GM12878 (cell line): ENCODE data around the gene SRXN1.

Source experiments
- MYC ChIP-seq: IDR thresholded peaks from 2 replicates; pipeline ENCODE4 v1.6.1; 2011; ENCODE audit warnings: mild to moderate bottlenecking, low read length, moderate library complexity, inconsistent platforms; ENCODE audit not compliant: insufficient read depth, insufficient replicate concordance, insufficient read length, severe bottlenecking
- TF ChIP-seq, protein P1 (sequence below), 3 experiments: IDR thresholded peaks in 2 of 3; conservative IDR thresholded peaks in 1 of 3; 2 replicates each; pipeline ENCODE4 v1.5.1; 2011; ENCODE audit warnings: low read depth in 3 of 3, low read length in 3 of 3, mild to moderate bottlenecking in 3 of 3, control low read depth in 2 of 3, moderate library complexity in 2 of 3, inconsistent platforms in 1 of 3, mixed read lengths in 1 of 3; ENCODE audit not compliant: control insufficient read depth in 2 of 3, insufficient read depth in 1 of 3; ENCODE audit errors: extremely low read depth in 1 of 3

DNA sequence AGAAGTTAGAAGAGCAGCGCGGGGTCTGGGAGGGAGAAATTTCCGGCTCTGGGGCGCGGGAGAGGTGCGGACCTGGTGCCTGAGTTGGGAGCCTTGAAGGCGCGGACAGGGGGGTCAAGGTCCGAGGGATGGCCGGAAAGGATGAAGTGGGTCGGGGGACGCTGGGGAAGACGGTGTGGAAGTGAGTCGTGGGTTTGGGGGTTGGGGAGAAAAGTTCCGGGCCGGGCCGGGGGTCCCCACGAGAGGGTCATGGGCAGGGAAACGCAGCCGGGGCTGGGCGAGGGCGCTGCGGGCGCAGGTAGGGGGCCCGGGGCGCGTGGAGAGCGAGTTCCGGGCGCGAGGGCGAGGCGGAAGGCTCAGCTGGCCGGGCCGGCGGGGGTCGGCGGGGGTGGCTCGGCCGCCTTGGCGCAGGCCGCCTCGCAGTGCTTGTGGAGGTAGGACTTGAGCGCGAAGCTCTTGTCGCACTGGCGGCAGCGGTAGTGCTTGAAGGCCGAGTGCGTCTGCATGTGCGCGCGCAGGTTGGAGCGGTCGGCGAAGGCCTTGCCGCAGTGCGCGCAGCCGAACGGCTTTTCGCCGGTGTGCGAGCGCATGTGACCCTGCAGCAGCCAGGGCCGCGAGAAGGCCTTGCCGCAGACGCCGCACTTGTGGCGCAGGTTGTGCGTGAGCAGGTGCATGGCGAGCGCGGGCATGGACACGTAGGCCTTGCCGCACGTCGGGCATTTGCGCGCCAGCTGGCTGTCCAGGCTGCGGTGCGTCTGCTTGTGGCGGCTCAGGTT, 10.5 kb upstream of the SRXN1 start:
- TF ChIP-seq, protein P1, sequence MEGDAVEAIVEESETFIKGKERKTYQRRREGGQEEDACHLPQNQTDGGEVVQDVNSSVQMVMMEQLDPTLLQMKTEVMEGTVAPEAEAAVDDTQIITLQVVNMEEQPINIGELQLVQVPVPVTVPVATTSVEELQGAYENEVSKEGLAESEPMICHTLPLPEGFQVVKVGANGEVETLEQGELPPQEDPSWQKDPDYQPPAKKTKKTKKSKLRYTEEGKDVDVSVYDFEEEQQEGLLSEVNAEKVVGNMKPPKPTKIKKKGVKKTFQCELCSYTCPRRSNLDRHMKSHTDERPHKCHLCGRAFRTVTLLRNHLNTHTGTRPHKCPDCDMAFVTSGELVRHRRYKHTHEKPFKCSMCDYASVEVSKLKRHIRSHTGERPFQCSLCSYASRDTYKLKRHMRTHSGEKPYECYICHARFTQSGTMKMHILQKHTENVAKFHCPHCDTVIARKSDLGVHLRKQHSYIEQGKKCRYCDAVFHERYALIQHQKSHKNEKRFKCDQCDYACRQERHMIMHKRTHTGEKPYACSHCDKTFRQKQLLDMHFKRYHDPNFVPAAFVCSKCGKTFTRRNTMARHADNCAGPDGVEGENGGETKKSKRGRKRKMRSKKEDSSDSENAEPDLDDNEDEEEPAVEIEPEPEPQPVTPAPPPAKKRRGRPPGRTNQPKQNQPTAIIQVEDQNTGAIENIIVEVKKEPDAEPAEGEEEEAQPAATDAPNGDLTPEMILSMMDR (IDR thresholded peaks at IDR 0.05 in 2 of 3, conservative IDR thresholded peaks at IDR 0.05 in 1 of 3; ENCODE audit: control insufficient read depth in 2 of 3, extremely low read depth in 1 of 3, insufficient read depth in 1 of 3, low read depth in 3 of 3, low read length in 3 of 3), result no peak
- TF ChIP-seq MYC, result no peak
